Activated CD4-positive, alpha-beta memory T cell treated with anti-CD3 and anti-CD28 coated beads for 36 hours (primary cell): ENCODE measurements around the gene CDS1. TPM values are rescaled to one million over a fixed set of nuclear protein-coding genes. Genes with fewer than 3 reads are reported as not detected.

Source experiments
- CTCF ChIA-PET: fragments of 350-600 bp; sonication (Branson Sonifier 250); formaldehyde crosslinking; loops from one replicate; lab custom pipeline; 2021; ENCODE audit warnings: antibody characterized with exemption, inconsistent platforms; lab: Charles Lee
- POLR2A ChIA-PET: fragments of 350-600 bp; sonication (Branson Sonifier 250); formaldehyde crosslinking; loops from one replicate; lab custom pipeline; 2021; ENCODE audit warnings: antibody characterized with exemption; lab: Charles Lee
- DNase-seq: peaks from one replicate; pipeline ENCODE4 v3.0.0-alpha.2; 2020
- H3K27ac Mint-ChIP-seq: one replicate; pipeline ENCODE4 v1.8.0; 2021; ENCODE audit warnings: mixed read lengths
- H3K27me3 Mint-ChIP-seq: one replicate; pipeline ENCODE4 v1.8.0; 2021; ENCODE audit warnings: mixed read lengths
- H3K36me3 Mint-ChIP-seq: one replicate; pipeline ENCODE4 v1.8.0; 2021; ENCODE audit warnings: mixed read lengths
- H3K4me1 Mint-ChIP-seq: one replicate; pipeline ENCODE4 v1.8.0; 2021; ENCODE audit warnings: low read depth, mixed read lengths
- H3K4me3 Mint-ChIP-seq: one replicate; pipeline ENCODE4 v1.8.0; 2021; ENCODE audit warnings: mild to moderate bottlenecking, mixed read lengths
- H3K9me3 Mint-ChIP-seq: one replicate; pipeline ENCODE4 v1.8.0; 2021; ENCODE audit warnings: mixed read lengths
- intact Hi-C: fragments of 100-400 bp; cut with micrococcal nuclease; formaldehyde crosslinking; loops from one replicate; pipeline ENCODE4 v1.15.1; 2023
- total RNA-seq, 2 experiments: library from RNA; stranded (reverse); gene quantifications; one replicate each; pipeline ENCODE4 v1.2.3, GENCODE V29; 2021

The CDS1 gene
- total RNA-seq, 2 experiments from 2014 or later = 0.17 to 0.24 TPM

DNA sequence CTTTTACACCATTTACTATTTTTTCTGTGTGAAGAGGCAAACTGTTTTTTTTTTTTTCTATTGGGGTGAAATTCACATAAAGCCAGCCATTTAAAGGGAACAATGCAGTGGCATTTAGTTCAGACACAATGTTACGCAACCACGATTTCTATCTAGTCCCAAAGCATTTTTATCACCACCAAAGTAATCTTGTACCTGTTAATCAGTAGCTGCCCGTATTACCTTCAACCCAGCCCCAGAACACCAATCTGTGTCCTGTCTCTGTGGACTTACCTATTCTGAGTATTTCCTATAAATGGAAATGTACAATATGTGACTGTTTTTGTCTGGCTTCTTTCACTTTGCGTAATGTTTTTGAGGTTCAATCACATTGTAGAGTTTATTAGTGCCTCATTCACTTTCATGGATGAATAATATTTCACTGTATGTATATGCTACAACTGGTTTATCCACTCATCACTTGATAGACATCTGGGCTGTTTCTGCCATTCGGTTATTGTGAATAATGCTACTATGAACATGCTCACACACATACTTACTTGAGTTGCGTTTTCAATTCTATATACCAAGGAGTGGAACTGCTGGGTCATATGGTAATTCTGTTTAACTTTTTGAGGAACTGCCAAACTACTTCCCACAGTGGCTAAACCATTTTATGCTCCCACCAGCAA, 116.2 kb downstream of the CDS1 start:
- Mint-ChIP-seq H3K27ac (no peak overlapping the region), H3K4me3 (no peak overlapping the region), H3K4me1 (peaks cover 3% of the 10 kb centered on the region), H3K36me3 (no peaks in the 10 kb centered on the region), H3K27me3 (peaks cover 6% of the 10 kb centered on the region), H3K9me3 (no peaks in the 10 kb centered on the region)
- POLR2A ChIA-PET = no interaction called here
- intact Hi-C loops = no loop called here
- no peak for DNase-seq
- CTCF ChIA-PET = no interaction called here

Other genes with a start within 250 kb of the CDS1 start
- gene NKX6-1, start 83.8 kb upstream of the CDS1 start, total RNA-seq = not detected